ENCODE data around the gene ST3GAL4. TPM values are rescaled to one million over a fixed set of nuclear protein-coding genes. Genes with fewer than 3 reads are reported as not detected.

Gene ST3GAL4
- polyA plus RNA-seq, 1 donor (not counting 4 experiments of a cell fraction or from before 2014, with no cell fraction given), result 24.6 TPM

DNA sequence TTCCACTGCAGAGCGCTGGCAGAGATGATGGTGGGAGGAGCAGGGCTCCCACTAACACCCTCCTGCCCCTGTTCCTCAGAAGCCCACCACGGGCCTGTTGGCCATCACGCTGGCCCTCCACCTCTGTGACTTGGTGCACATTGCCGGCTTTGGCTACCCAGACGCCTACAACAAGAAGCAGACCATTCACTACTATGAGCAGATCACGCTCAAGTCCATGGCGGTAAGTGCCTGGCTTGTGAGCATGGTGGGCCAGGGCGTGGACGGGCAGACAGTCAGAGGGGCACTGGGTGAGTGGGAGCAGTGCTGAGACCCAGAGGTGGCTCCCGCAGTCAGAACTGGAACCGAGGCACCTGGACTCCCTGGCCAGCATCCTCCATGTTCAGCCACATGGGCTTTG lies 57.9 kb downstream of the ST3GAL4 start:
- H3K4me3 ChIP-seq (ENCODE audit: control insufficient read depth in 2 of 3, extremely low read depth in 1 of 3, insufficient read depth in 2 of 3, low read depth in 1 of 3, low read length in 3 of 3), result no peak overlapping the region
- no peaks in the 10 kb centered on the region for H3K9me3 ChIP-seq (ENCODE audit: control insufficient read depth, low read depth, low read length)
- dilution Hi-C loops (cut with MboI; ENCODE audit: extremely low pct_ligation_motif_present, low sequenced_read_pairs), result no loop called here
- H3K79me2 ChIP-seq (ENCODE audit: control insufficient read depth, insufficient read depth, low read length), result no peaks in the 10 kb centered on the region
- H3K9ac ChIP-seq (ENCODE audit: control insufficient read depth, extremely low read depth, insufficient read depth, low read length), result no peak overlapping the region
- TF ChIP-seq, protein P1, sequence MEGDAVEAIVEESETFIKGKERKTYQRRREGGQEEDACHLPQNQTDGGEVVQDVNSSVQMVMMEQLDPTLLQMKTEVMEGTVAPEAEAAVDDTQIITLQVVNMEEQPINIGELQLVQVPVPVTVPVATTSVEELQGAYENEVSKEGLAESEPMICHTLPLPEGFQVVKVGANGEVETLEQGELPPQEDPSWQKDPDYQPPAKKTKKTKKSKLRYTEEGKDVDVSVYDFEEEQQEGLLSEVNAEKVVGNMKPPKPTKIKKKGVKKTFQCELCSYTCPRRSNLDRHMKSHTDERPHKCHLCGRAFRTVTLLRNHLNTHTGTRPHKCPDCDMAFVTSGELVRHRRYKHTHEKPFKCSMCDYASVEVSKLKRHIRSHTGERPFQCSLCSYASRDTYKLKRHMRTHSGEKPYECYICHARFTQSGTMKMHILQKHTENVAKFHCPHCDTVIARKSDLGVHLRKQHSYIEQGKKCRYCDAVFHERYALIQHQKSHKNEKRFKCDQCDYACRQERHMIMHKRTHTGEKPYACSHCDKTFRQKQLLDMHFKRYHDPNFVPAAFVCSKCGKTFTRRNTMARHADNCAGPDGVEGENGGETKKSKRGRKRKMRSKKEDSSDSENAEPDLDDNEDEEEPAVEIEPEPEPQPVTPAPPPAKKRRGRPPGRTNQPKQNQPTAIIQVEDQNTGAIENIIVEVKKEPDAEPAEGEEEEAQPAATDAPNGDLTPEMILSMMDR (optimal IDR thresholded peaks at IDR 0.05 in 1 of 3, IDR thresholded peaks at IDR 0.05 in 1 of 3, conservative IDR thresholded peaks at IDR 0.05 in 1 of 3; ENCODE audit: extremely low read depth in 1 of 3, insufficient read depth in 2 of 3, low read length in 3 of 3), result no peak
- no peak for TF ChIP-seq EZH2 (IDR thresholded peaks at IDR 0.05; ENCODE audit: low read length)
- FAIRE-seq (no peak), DNase-seq (ENCODE audit: low read depth, low spot score) (no peak)
- no peak overlapping the region for H2AFZ ChIP-seq (ENCODE audit: control insufficient read depth, low read length)
- H3K4me2 ChIP-seq (ENCODE audit: control insufficient read depth, extremely low read depth, insufficient read depth, low read depth, low read length), result no peak overlapping the region
- H3K27ac ChIP-seq (ENCODE audit: control insufficient read depth, insufficient read depth, low read length), result no peak overlapping the region
- H4K20me1 ChIP-seq (ENCODE audit: control insufficient read depth, extremely low read depth, insufficient read depth, low read length), result no peaks in the 10 kb centered on the region
- H3K36me3 ChIP-seq (ENCODE audit: control insufficient read depth in 2 of 2, extremely low read depth in 1 of 2, insufficient read depth in 2 of 2, low read length in 2 of 2), result peaks cover 8 to 22% of the 10 kb centered on the region in 2 experiments
- H3K9me1 ChIP-seq (ENCODE audit: control insufficient read depth, extremely low read depth, insufficient read depth, low read length), result no peaks in the 10 kb centered on the region
- peaks cover 15% of the 10 kb centered on the region for H3K4me1 ChIP-seq (ENCODE audit: control insufficient read depth, extremely low read depth, insufficient read depth, low read length)
- H3K27me3 ChIP-seq (ENCODE audit: control insufficient read depth, extremely low read depth, insufficient read depth, low read length), result no peaks in the 10 kb centered on the region

DNA sequence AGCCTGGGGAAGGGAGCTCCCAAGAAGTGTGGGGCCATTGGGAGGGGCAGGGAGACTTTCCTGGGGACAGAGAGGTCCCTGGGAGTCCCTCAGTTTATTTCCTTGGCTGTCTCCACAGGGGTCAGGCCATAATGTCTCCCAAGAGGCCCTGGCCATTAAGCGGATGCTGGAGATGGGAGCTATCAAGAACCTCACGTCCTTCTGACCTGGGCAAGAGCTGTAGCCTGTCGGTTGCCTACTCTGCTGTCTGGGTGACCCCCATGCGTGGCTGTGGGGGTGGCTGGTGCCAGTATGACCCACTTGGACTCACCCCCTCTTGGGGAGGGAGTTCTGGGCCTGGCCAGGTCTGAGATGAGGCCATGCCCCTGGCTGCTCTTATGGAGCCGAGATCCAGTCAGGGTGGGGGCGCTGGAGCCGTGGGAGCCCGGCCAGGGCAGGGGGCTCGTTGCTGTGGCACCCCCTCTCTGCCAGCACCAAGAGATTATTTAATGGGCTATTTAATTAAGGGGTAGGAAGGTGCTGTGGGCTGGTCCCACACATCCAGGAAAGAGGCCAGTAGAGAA lies 58.4 kb downstream of the ST3GAL4 start:
- H3K27ac ChIP-seq (ENCODE audit: control insufficient read depth, insufficient read depth, low read length), result no peak overlapping the region
- no peak overlapping the region for H3K9ac ChIP-seq (ENCODE audit: control insufficient read depth, extremely low read depth, insufficient read depth, low read length)
- H3K79me2 ChIP-seq (ENCODE audit: control insufficient read depth, insufficient read depth, low read length), result no peaks in the 10 kb centered on the region
- no peaks in the 10 kb centered on the region for H4K20me1 ChIP-seq (ENCODE audit: control insufficient read depth, extremely low read depth, insufficient read depth, low read length)
- no peaks in the 10 kb centered on the region for H3K9me1 ChIP-seq (ENCODE audit: control insufficient read depth, extremely low read depth, insufficient read depth, low read length)
- FAIRE-seq, result no peak
- no peaks in the 10 kb centered on the region for H3K27me3 ChIP-seq (ENCODE audit: control insufficient read depth, extremely low read depth, insufficient read depth, low read length)
- H3K4me1 ChIP-seq (ENCODE audit: control insufficient read depth, extremely low read depth, insufficient read depth, low read length), result peaks cover 15% of the 10 kb centered on the region
- no peak overlapping the region for H3K4me3 ChIP-seq (ENCODE audit: control insufficient read depth in 2 of 3, extremely low read depth in 1 of 3, insufficient read depth in 2 of 3, low read depth in 1 of 3, low read length in 3 of 3)
- peaks cover 5 to 18% of the 10 kb centered on the region in 2 experiments for H3K36me3 ChIP-seq (ENCODE audit: control insufficient read depth in 2 of 2, extremely low read depth in 1 of 2, insufficient read depth in 2 of 2, low read length in 2 of 2)
- H3K9me3 ChIP-seq (ENCODE audit: control insufficient read depth, low read depth, low read length), result no peaks in the 10 kb centered on the region
- H2AFZ ChIP-seq (ENCODE audit: control insufficient read depth, low read length), result no peak overlapping the region
- TF ChIP-seq, protein P1 (optimal IDR thresholded peaks at IDR 0.05 in 1 of 3, IDR thresholded peaks at IDR 0.05 in 1 of 3, conservative IDR thresholded peaks at IDR 0.05 in 1 of 3; ENCODE audit: extremely low read depth in 1 of 3, insufficient read depth in 2 of 3, low read length in 3 of 3), result no peak
- no peak for TF ChIP-seq EZH2 (IDR thresholded peaks at IDR 0.05; ENCODE audit: low read length)
- no peak overlapping the region for H3K4me2 ChIP-seq (ENCODE audit: control insufficient read depth, extremely low read depth, insufficient read depth, low read depth, low read length)
- dilution Hi-C loops (cut with MboI; ENCODE audit: extremely low pct_ligation_motif_present, low sequenced_read_pairs), result no loop called here
- no peak for DNase-seq (ENCODE audit: low read depth, low spot score)
